Left ventricle myocardium inferior (tissue), 1 donor: Measurements from ENCODE around the gene CLMN. TPM values are rescaled to one million over a fixed set of nuclear protein-coding genes. Genes with fewer than 3 reads are reported as not detected.
A peak's percentile ranks its signal among the peaks of the same experiment; 100 is the strongest.

Source experiments
- DNase-seq: peaks from one replicate; pipeline ENCODE4 v3.0.0-alpha.2; 2020
- H3K27ac ChIP-seq: fragments of 200-600 bp; replicated peaks from 2 replicates; pipeline ENCODE4 v1.8.0; 2021
- H3K27me3 ChIP-seq: fragments of 200-600 bp; 2 replicates; pipeline ENCODE4 v1.8.0; 2021; ENCODE audit warnings: low read depth
- H3K36me3 ChIP-seq: fragments of 200-600 bp; 2 replicates; pipeline ENCODE4 v1.8.0; 2021
- H3K4me1 ChIP-seq: fragments of 200-600 bp; 2 replicates; pipeline ENCODE4 v1.8.0; 2021
- H3K4me3 ChIP-seq: fragments of 200-600 bp; 2 replicates; pipeline ENCODE4 v1.8.0; 2021; ENCODE audit warnings: mild to moderate bottlenecking, moderate library complexity
- H3K9me3 ChIP-seq: fragments of 200-600 bp; replicated peaks from 2 replicates; pipeline ENCODE4 v1.8.0; 2021
- CTCF ChIP-seq: fragments of 200-600 bp; IDR thresholded peaks from 2 replicates; pipeline ENCODE4 v1.8.0; 2021; ENCODE audit warnings: antibody characterized with exemption, mild to moderate bottlenecking, borderline replicate concordance
- intact Hi-C: fragments of 100-400 bp; cut with micrococcal nuclease; formaldehyde crosslinking; loops from one replicate; pipeline ENCODE4 v1.11.0; 2022
- total RNA-seq: library from RNA; stranded (reverse); fragmentation: NEBNext Ultra II Directional; extraction: Animal tissue kit (Norgen Biotek cat#: 25700); gene quantifications from one replicate; pipeline ENCODE4 v1.2.1, GENCODE V29; 2021
- donor health status: DM: no; HTN: yes; CAD: no; lungs with severe emphysema.

The CLMN gene
- total RNA-seq, 1 donor from 2014 or later, result 3.7 TPM

- intact Hi-C loops, result no loop called here
- no peak for TF ChIP-seq CTCF
Measured at GRCh38 chr14:95292660-95293425, 26.9 kb downstream of the CLMN start.

GRCh38 chr14:95291859-95292542, 27.7 kb downstream of the CLMN start:
- peak overlapping the region; percentile 87 for H3K27ac ChIP-seq
- H3K27me3 ChIP-seq, result no peaks in the 10 kb centered on the region
- peaks cover 36% of the 10 kb centered on the region for H3K4me1 ChIP-seq
- DNase-seq, result peak; percentile 82
- H3K4me3 ChIP-seq, result peak overlapping the region; percentile 2
- peaks cover 14% of the 10 kb centered on the region for H3K9me3 ChIP-seq
- H3K36me3 ChIP-seq, result no peaks in the 10 kb centered on the region
- intact Hi-C loops, result no loop called here
- TF ChIP-seq CTCF, result no peak

More at GRCh38 chr14:95292660-95293425, 26.9 kb downstream of the CLMN start:
- Histone ChIP-seq H3K4me3 (no peak overlapping the region), H3K9me3 (peaks cover 14% of the 10 kb centered on the region), H3K36me3 (no peaks in the 10 kb centered on the region), H3K27ac (peak overlapping the region; percentile 87), H3K4me1 (peaks cover 33% of the 10 kb centered on the region), H3K27me3 (no peaks in the 10 kb centered on the region)
- DNase-seq, result no peak

- intact Hi-C loops, result no loop called here
- Histone ChIP-seq H3K4me1 (peaks cover 47% of the 10 kb centered on the region), H3K4me3 (peak overlapping the region; percentile 2), H3K9me3 (peaks cover 11% of the 10 kb centered on the region), H3K27me3 (no peaks in the 10 kb centered on the region), H3K36me3 (no peaks in the 10 kb centered on the region), H3K27ac (peak overlapping the region; percentile 87)
- TF ChIP-seq CTCF, result no peak
- peak; percentile 64 for DNase-seq
Measured at GRCh38 chr14:95290871-95291431, 28.8 kb downstream of the CLMN start.

GRCh38 chr14:95290021-95290420, 29.7 kb downstream of the CLMN start:
- Histone ChIP-seq H3K36me3 (no peaks in the 10 kb centered on the region), H3K27me3 (no peaks in the 10 kb centered on the region), H3K27ac (peak overlapping the region; percentile 87), H3K9me3 (peaks cover 3% of the 10 kb centered on the region), H3K4me3 (no peak overlapping the region), H3K4me1 (peaks cover 47% of the 10 kb centered on the region)
- no peak for DNase-seq
- intact Hi-C loops, result no loop called here
- no peak for TF ChIP-seq CTCF

GRCh38 chr14:95289323-95290010, 30.2 kb downstream of the CLMN start:
- H3K27ac ChIP-seq, result peak overlapping the region; percentile 87
- no peaks in the 10 kb centered on the region for H3K36me3 ChIP-seq
- DNase-seq, result no peak
- intact Hi-C loops, result no loop called here
- H3K9me3 ChIP-seq, result no peaks in the 10 kb centered on the region
- no peak for TF ChIP-seq CTCF
- H3K4me3 ChIP-seq, result no peak overlapping the region
- peaks cover 47% of the 10 kb centered on the region for H3K4me1 ChIP-seq
- H3K27me3 ChIP-seq, result no peaks in the 10 kb centered on the region
